ENCODE data around the gene SNRNP25.

SNRNP25 gene

DNA sequence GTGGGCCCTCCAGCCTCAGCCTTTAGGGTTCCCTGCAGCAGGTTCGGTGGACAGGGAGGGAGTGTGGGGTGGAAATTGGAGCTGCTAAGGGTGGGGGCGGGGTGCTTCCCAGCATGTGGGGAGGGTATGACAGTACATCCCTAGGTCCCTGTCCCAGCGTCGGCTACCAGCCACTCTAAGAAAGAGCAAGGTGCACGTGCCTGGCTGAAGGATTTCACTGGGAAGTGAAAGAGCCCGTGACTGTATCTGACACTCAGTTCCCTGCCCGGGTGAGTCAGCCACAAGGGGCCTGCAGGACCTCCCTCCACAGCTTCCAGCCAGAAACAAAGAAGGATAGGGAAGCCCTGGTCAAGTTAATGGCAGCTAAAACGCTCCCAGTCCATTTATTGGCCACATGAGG lies 4.1 kb downstream of the SNRNP25 start:
- Histone ChIP-seq H3K9me3 (ENCODE audit: control insufficient read depth, low read length) (no peaks in the 10 kb centered on the region), H3K27ac (ENCODE audit: low read depth, low read length, severe bottlenecking) (peak overlapping the region; percentile 41), H3K36me3 (ENCODE audit: control insufficient read depth, insufficient read depth, low read length) (peaks cover 75% of the 10 kb centered on the region), H3K4me1 (ENCODE audit: control insufficient read depth, insufficient read depth, low read length, poor library complexity, severe bottlenecking) (no peaks in the 10 kb centered on the region), H3K4me3 (ENCODE audit: extremely low read depth, insufficient read depth, low read length, poor library complexity, severe bottlenecking) (no peak overlapping the region)
- WGBS, 2 experiments (ENCODE audit: insufficient coverage in 2 of 2), result 94 to 95% methylated on average over 7 of the region's 8 CpGs

DNA sequence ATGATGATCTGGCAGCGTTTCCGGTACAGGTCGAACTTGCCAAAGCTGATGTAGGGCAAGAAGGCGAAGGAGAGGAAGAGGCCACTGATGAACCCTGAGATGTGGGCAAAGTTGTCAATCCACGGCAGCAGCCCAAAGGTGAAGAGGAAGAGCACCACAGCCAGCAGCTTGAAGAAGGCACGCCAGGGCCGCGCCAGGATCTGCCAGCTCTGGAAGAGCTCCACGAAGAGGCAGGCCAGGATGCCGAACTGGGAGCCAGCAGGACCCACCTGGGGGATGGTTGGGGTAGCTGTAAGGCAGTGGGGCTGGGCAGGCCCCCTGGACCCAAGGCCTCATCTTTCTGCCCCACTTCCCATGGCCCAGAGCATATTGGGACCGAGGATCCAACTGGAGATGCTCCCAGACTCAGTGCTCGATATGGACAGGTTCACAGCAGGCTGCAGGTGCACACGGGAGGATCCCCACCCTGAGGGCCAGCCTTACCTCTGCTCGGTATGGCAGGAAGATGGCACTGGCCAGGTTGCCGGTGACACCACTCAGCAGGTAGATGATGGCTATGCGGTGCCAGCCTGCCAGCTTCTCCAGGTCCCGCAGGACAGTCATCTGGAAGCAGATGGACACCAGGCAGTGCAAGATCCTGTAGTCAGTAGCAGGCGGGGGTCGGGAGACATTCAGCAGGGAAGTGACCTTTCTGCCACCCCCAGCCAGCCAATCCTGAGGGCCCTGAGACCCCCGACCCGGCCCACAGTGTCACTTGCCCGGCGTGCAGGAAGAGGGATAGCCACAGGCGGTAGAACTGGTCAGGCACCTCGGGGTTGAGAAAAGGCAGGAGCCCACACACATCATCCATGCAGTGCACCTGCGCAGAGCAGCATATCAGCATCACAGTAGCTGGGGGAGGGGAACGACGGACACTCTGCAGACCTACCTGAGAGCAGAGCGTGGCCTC lies 5.1 kb downstream of the SNRNP25 start:
- H3K4me3 ChIP-seq (ENCODE audit: extremely low read depth, insufficient read depth, low read length, poor library complexity, severe bottlenecking), result no peak overlapping the region
- H3K36me3 ChIP-seq (ENCODE audit: control insufficient read depth, insufficient read depth, low read length), result peaks cover 86% of the 10 kb centered on the region
- no peaks in the 10 kb centered on the region for H3K9me3 ChIP-seq (ENCODE audit: control insufficient read depth, low read length)
- no peak overlapping the region for H3K27ac ChIP-seq (ENCODE audit: low read depth, low read length, severe bottlenecking)
- no peaks in the 10 kb centered on the region for H3K4me1 ChIP-seq (ENCODE audit: control insufficient read depth, insufficient read depth, low read length, poor library complexity, severe bottlenecking)
- WGBS, 2 experiments (ENCODE audit: insufficient coverage in 2 of 2), result 91 to 95% methylated on average over 26 of the region's 29 CpGs

DNA sequence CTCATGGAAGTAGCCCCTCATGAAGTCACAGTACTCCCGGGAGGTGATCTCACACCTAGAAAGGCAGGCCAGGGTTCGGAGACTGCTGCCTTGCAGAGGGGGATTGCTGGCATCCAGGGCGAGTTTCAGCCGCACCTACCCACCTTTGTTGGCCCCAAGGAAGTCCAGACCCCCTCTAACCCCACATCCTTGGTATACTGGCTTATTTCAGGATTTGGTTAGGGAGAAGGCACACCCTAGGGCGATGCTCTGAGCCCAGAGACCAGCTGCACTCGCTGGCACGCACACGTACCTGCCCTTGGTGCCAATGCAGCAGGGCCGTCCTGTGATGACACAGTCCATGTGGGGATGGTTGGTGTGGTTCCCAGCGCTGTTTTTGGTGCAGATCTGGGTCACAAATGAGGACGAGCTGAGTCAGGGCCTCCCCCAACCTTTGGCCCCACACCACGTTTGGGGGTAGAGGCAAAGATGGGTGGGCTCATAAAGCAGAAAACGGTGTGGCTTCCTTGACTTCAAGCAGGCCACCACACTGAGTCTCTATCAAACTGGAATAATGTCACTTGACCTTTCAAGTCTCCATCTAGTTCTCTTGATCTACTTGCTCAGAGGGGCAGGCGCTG lies 5.9 kb downstream of the SNRNP25 start:
- H3K36me3 ChIP-seq (ENCODE audit: control insufficient read depth, insufficient read depth, low read length), result peaks cover 93% of the 10 kb centered on the region
- no peak overlapping the region for H3K4me3 ChIP-seq (ENCODE audit: extremely low read depth, insufficient read depth, low read length, poor library complexity, severe bottlenecking)
- H3K4me1 ChIP-seq (ENCODE audit: control insufficient read depth, insufficient read depth, low read length, poor library complexity, severe bottlenecking), result no peaks in the 10 kb centered on the region
- WGBS, 2 experiments (ENCODE audit: insufficient coverage in 2 of 2), result 90 to 95% methylated on average over 7 to 12 of the region's 14 CpGs
- no peak overlapping the region for H3K27ac ChIP-seq (ENCODE audit: low read depth, low read length, severe bottlenecking)
- H3K9me3 ChIP-seq (ENCODE audit: control insufficient read depth, low read length), result no peaks in the 10 kb centered on the region

DNA sequence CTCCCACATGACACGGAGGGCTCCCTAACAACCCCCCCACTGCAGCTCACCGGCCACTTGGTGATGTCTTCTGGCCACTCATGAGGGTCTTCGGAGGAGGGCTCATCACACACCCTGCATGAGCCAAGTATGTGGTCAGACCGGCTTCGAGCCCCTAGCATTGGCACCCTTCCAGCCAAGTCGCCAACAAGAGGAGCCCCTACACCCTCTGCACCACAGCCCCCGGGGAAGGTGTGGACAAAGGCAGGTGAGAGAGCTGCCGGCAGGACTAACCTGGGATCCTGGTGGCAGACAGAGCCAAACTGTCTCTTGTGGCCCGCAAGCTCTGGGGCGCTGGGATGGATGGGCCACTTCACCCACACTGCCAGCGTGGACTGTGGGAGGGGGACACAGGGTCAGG lies 6.5 kb downstream of the SNRNP25 start:
- no peak overlapping the region for H3K27ac ChIP-seq (ENCODE audit: low read depth, low read length, severe bottlenecking)
- H3K36me3 ChIP-seq (ENCODE audit: control insufficient read depth, insufficient read depth, low read length), result peaks cover 94% of the 10 kb centered on the region
- no peak overlapping the region for H3K4me3 ChIP-seq (ENCODE audit: extremely low read depth, insufficient read depth, low read length, poor library complexity, severe bottlenecking)
- H3K9me3 ChIP-seq (ENCODE audit: control insufficient read depth, low read length), result no peaks in the 10 kb centered on the region
- no peaks in the 10 kb centered on the region for H3K4me1 ChIP-seq (ENCODE audit: control insufficient read depth, insufficient read depth, low read length, poor library complexity, severe bottlenecking)
- 95 to 100% methylated on average over 6 to 11 of the region's 11 CpGs for WGBS, 2 experiments (ENCODE audit: insufficient coverage in 2 of 2)

DNA sequence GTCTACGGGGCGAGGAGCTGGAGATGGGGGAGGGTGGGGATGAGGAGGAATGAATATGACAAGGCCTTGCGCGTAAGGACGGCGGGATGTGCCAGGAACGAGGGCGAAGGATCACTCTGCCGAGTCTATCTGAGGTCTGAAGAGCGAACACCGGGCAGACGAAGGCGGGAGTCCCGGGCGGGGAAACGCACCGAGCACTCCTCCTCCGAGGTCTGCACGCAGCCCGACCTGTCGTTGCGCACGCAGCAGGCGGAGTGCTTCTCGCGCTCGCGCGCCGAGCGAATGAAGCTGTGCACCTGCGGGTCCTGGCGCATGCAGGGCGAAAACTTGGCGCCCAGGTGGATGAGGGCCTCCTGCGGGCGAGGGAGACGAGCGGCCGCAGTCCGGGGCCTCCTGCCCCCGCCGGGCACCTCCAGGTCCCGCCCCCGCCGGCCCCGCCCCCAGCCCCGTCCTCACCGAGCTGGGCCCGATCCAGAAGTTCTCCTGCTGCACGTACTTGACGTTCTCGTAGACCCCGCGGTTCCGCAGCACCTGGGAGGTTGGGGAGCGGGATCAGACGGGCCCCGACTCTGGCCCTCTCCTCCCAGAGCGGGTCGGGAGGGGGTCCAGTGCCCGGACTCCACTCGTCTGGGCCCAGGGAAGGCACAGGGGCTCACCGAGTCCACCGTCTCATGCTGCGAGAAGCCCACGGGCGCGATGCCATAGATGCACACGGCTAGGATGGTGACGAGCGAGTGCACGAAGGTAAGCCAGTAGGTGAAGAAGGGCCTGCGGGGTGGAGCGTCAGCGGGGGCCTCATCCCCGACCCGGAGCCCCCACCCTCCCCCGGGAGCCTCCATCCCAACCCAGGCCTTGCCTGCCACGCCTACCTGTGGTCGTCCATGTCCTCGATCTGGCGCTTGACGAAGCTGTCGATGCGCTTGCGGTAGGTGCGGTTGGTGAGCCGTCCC lies 7.6 kb downstream of the SNRNP25 start:
- H3K27ac ChIP-seq (ENCODE audit: low read depth, low read length, severe bottlenecking), result no peak overlapping the region
- no peaks in the 10 kb centered on the region for H3K4me1 ChIP-seq (ENCODE audit: control insufficient read depth, insufficient read depth, low read length, poor library complexity, severe bottlenecking)

DNA sequence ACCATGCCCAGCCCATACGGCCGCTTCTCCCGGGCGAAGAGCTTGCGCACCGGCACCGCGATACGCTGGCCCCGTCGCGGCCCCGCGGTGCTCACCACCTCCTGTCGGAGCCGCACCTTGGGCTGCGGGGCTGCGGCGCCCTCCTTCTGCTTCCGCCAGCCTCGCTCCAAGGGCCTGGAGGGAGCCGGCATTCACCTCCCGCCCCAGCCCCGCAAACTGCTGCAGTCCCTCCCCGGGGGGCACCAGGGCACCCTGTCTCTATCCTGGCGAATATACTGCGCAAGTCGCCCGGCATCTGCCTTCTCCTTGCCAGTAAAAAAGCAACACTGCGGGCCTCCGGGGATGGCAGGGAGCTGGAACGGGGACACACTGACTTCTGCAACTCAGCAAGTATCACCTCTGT lies 8.3 kb downstream of the SNRNP25 start:
- H3K36me3 ChIP-seq (ENCODE audit: control insufficient read depth, insufficient read depth, low read length), result peaks cover 81% of the 10 kb centered on the region
- no peaks in the 10 kb centered on the region for H3K4me1 ChIP-seq (ENCODE audit: control insufficient read depth, insufficient read depth, low read length, poor library complexity, severe bottlenecking)
- H3K27ac ChIP-seq (ENCODE audit: low read depth, low read length, severe bottlenecking), result no peak overlapping the region
- no peaks in the 10 kb centered on the region for H3K9me3 ChIP-seq (ENCODE audit: control insufficient read depth, low read length)
- WGBS, 2 experiments (ENCODE audit: insufficient coverage in 2 of 2), result 93 to 97% methylated on average over 31 of the region's 32 CpGs
- H3K4me3 ChIP-seq (ENCODE audit: extremely low read depth, insufficient read depth, low read length, poor library complexity, severe bottlenecking), result no peak overlapping the region

More for the DNA sequence above, 7.6 kb downstream of the SNRNP25 start:
- WGBS, 2 experiments (ENCODE audit: insufficient coverage in 2 of 2), result 97% methylated on average over 73 to 85 of the region's 89 CpGs
- Histone ChIP-seq H3K9me3 (ENCODE audit: control insufficient read depth, low read length) (no peaks in the 10 kb centered on the region), H3K36me3 (ENCODE audit: control insufficient read depth, insufficient read depth, low read length) (peaks cover 88% of the 10 kb centered on the region), H3K4me3 (ENCODE audit: extremely low read depth, insufficient read depth, low read length, poor library complexity, severe bottlenecking) (no peak overlapping the region)

DNA sequence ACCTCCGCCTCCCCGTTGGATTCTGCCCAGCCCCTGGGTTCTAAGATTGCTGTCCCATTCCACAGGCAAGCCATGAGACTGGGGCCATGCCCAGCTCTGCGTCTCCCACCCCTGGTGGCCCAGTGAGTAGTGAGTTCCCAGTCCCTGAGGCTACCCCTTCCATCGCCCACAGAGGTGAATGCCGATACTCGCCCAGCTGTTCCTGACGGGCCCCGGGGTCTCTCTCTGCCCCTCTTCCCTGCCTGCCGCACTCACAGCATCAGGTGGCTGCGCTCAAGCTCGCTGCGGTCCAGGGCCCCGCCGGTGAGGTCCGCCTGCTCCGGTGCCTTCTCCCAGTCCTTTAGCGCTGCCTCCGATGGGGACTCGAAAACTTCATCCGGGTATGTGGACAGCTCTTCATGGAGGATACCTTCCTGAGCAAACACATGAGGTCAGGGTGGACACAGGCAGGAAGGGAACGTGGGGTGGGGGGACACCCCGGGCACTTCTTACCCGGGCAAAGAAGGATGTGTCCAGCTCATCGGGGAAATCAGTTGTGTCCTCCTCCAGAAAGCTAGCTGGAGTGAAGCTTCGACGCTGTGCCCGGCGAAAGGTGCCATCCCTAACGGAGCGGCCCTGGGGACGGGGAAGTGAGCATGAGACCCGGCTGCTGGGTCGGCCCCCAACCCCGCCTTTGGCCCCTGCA lies 8.8 kb downstream of the SNRNP25 start:
- Histone ChIP-seq H3K4me1 (ENCODE audit: control insufficient read depth, insufficient read depth, low read length, poor library complexity, severe bottlenecking) (no peaks in the 10 kb centered on the region), H3K9me3 (ENCODE audit: control insufficient read depth, low read length) (no peaks in the 10 kb centered on the region), H3K27ac (ENCODE audit: low read depth, low read length, severe bottlenecking) (no peak overlapping the region), H3K4me3 (ENCODE audit: extremely low read depth, insufficient read depth, low read length, poor library complexity, severe bottlenecking) (no peak overlapping the region), H3K36me3 (ENCODE audit: control insufficient read depth, insufficient read depth, low read length) (peaks cover 76% of the 10 kb centered on the region)
- WGBS, 2 experiments (ENCODE audit: insufficient coverage in 2 of 2), result 96 to 98% methylated on average over 32 to 34 of the region's 34 CpGs

DNA sequence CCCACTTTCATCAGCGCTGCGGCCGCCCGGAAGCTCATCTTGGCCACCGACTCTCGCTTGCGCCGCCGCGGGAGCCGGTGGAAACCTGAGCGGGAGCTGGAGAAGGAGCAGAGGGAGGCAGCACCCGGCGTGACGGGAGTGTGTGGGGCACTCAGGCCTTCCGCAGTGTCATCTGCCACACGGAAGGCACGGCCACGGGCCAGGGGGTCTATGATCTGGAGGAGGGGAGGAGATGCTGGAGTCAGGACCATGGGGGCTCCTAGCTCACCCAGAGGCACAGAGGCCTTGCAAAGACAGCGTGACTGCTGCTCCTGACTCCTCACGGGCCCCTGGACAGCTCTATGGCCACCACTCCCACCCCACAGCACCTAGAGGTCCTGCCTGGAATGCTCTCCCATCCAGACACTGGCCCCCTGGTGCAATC lies 9.4 kb downstream of the SNRNP25 start:
- H3K36me3 ChIP-seq (ENCODE audit: control insufficient read depth, insufficient read depth, low read length), result peaks cover 70% of the 10 kb centered on the region
- no peak overlapping the region for H3K27ac ChIP-seq (ENCODE audit: low read depth, low read length, severe bottlenecking)
- WGBS, 2 experiments (ENCODE audit: insufficient coverage in 2 of 2), result 97 to 99% methylated on average over 12 to 18 of the region's 21 CpGs
- H3K9me3 ChIP-seq (ENCODE audit: control insufficient read depth, low read length), result no peaks in the 10 kb centered on the region
- no peak overlapping the region for H3K4me3 ChIP-seq (ENCODE audit: extremely low read depth, insufficient read depth, low read length, poor library complexity, severe bottlenecking)
- H3K4me1 ChIP-seq (ENCODE audit: control insufficient read depth, insufficient read depth, low read length, poor library complexity, severe bottlenecking), result peaks cover under 1% of the 10 kb centered on the region

DNA sequence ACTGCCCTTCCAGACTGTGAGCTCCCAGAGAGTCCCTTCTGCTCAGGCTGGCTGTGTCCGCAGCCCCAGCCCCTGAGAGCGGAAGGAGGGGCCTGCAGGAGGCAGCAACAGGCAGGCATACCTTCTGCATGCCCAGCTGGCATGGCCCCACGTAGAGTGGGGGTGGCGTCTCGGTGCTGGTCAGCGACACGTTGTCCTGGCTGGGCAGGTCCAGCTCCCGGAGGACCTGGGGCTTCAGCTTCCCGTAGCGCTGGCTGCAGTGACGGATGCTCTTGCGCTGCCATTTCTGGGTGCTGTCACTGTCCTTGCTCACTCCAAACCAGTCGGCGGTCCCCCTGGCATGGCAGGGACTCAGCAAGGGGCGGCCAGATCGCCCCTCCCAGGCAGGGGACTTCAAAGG lies 9.8 kb downstream of the SNRNP25 start:
- 92 to 100% methylated on average over 16 of the region's 16 CpGs for WGBS, 2 experiments (ENCODE audit: insufficient coverage in 2 of 2)
- Histone ChIP-seq H3K4me3 (ENCODE audit: extremely low read depth, insufficient read depth, low read length, poor library complexity, severe bottlenecking) (no peak overlapping the region), H3K4me1 (ENCODE audit: control insufficient read depth, insufficient read depth, low read length, poor library complexity, severe bottlenecking) (peaks cover 6% of the 10 kb centered on the region), H3K36me3 (ENCODE audit: control insufficient read depth, insufficient read depth, low read length) (peaks cover 66% of the 10 kb centered on the region), H3K9me3 (ENCODE audit: control insufficient read depth, low read length) (no peaks in the 10 kb centered on the region), H3K27ac (ENCODE audit: low read depth, low read length, severe bottlenecking) (no peak overlapping the region)
